ENCODE measurements around the gene CAPN13.

- no peak for TF ChIP-seq POLR2AphosphoS5 (IDR thresholded peaks at IDR 0.05; ENCODE audit: low read depth, low read length)
- TF ChIP-seq POLR2A (IDR thresholded peaks at IDR 0.05; ENCODE audit: low read depth, low read length) = no peak
Measured at GRCh38 chr2:30789670-30790210, 17.5 kb downstream of the CAPN13 start.

Data from GM12891 (cell line).